Panc1 (cell line): Measurements from ENCODE around the gene UAP1L1. TPM values are rescaled to one million over a fixed set of nuclear protein-coding genes. Genes with fewer than 3 reads are reported as not detected.

Source experiments
- ATAC-seq: fragments of 200-7000 bp; cut with Tn5 transposase; 2 replicates; pipeline ENCODE4 v1.9.1; 2020; ENCODE audit warnings: mild to moderate bottlenecking, moderate library complexity
- BruUV-seq: library from RNA; stranded (reverse); fragments of 400-500 nt; replicated peaks from 2 replicates; lab custom pipeline; 2021; lab: Mats Ljungman, UMichigan
- CTCF ChIA-PET: fragments of 300-600 bp; sonication (Branson Sonifier 250); formaldehyde crosslinking; loops from one replicate; lab custom pipeline; 2022; ENCODE audit warnings: antibody characterized with exemption; lab: Charles Lee
- POLR2A ChIA-PET: fragments of 300-600 bp; sonication (Branson Sonifier 250); formaldehyde crosslinking; loops from one replicate; lab custom pipeline; 2022; ENCODE audit warnings: antibody characterized with exemption; lab: Charles Lee
- DNase-seq: peaks from one replicate; pipeline ENCODE4 v3.0.0-alpha.2; 2010; ENCODE audit warnings: low read depth, low spot score
- H3K27ac ChIP-seq: 2 replicates; pipeline ENCODE4 v1.5.1; 2011; ENCODE audit warnings: mild to moderate bottlenecking, low read length, inconsistent platforms
- H3K27me3 ChIP-seq: fragments of 200-500 bp; sonication (Bioruptor generic); 2 replicates; pipeline ENCODE4 v1.6.0; 2014; ENCODE audit warnings: low read length, inconsistent platforms; ENCODE audit not compliant: control insufficient read depth, insufficient read depth
- H3K36me3 ChIP-seq: fragments of 200-500 bp; sonication (Bioruptor generic); 2 replicates; pipeline ENCODE4 v1.5.1; 2014; ENCODE audit warnings: inconsistent platforms, mild to moderate bottlenecking, low read length, moderate library complexity; ENCODE audit not compliant: control insufficient read depth, insufficient read depth
- H3K4me1 ChIP-seq: 2 replicates; pipeline ENCODE4 v1.5.1; 2011; ENCODE audit warnings: inconsistent platforms, mild to moderate bottlenecking, low read length, moderate library complexity; ENCODE audit not compliant: control insufficient read depth, insufficient read depth
- H3K4me3 ChIP-seq, 2 experiments: 2 replicates each; pipeline ENCODE4 v1.5.1; 2011 to 2012; ENCODE audit warnings: low read depth in 2 of 2, low read length in 2 of 2, mild to moderate bottlenecking in 2 of 2, inconsistent platforms in 1 of 2, moderate library complexity in 1 of 2
- H3K9me3 ChIP-seq: fragments of 200-500 bp; sonication (Bioruptor generic); 2 replicates; pipeline ENCODE4 v1.5.1; 2014; ENCODE audit warnings: low read depth, mild to moderate bottlenecking, inconsistent platforms, low read length, moderate library complexity; ENCODE audit not compliant: control insufficient read depth, insufficient read depth
- POLR2AphosphoS5 ChIP-seq: IDR thresholded peaks from 2 replicates; pipeline ENCODE4 v1.6.1; 2012; ENCODE audit warnings: mild to moderate bottlenecking, low read depth, low read length, moderate library complexity
- SIN3A ChIP-seq: IDR thresholded peaks from 2 replicates; pipeline ENCODE4 v1.6.1; 2012; ENCODE audit warnings: low read depth, mild to moderate bottlenecking, low read length, moderate library complexity, borderline replicate concordance; ENCODE audit not compliant: insufficient read depth
- TCF7L2 ChIP-seq: IDR thresholded peaks from 2 replicates; pipeline ENCODE4 v1.6.1; 2011; ENCODE audit warnings: mild to moderate bottlenecking, low read depth, low read length, inconsistent platforms
- in situ Hi-C: cut with HindIII; loops from 2 replicates; pipeline ENCODE4 v1.10.0; 2016; ENCODE audit warnings: low sequenced_read_pairs, low pct_unique_long_range_greater_than_20kb
- intact Hi-C: fragments of 100-400 bp; cut with micrococcal nuclease; formaldehyde crosslinking; loops from one replicate; pipeline ENCODE4 v1.10.0; 2022; ENCODE audit not compliant: unreplicated experiment
- total RNA-seq: library from RNA; stranded (reverse); gene quantifications from one replicate; pipeline ENCODE4 v1.2.1, GENCODE V29; 2021; ENCODE audit not compliant: unreplicated experiment
- TF ChIP-seq, protein P1 (sequence below): fragments of 450-650 bp; IDR thresholded peaks from 2 replicates; pipeline ENCODE4 v1.5.1; 2017; ENCODE audit warnings: mild to moderate bottlenecking
- TF ChIP-seq, protein P2 (sequence below), 2 experiments: IDR thresholded peaks; 2 replicates each; pipeline ENCODE4 v1.6.1; 2011 to 2012; ENCODE audit warnings: low read depth in 2 of 2, control low read depth in 1 of 2, low read length in 1 of 2, mild to moderate bottlenecking in 1 of 2, moderate library complexity in 1 of 2; ENCODE audit not compliant: insufficient read depth in 1 of 2

The UAP1L1 gene
- total RNA-seq, 1 experiment from 2014 or later: 23.1 TPM

- ChIA-PET CTCF (interaction anchor here (0.6 to 2.0 kb wide), 2 partner anchors 17 to 168 kb away, joined by 8 to 13 read pairs; no protein-coding TSS in a partner anchor), POLR2A (no interaction called here)
- Histone ChIP-seq H3K4me1 (peaks cover 2% of the 10 kb centered on the region; the same call in 1 of the 2 replicates), H3K36me3 (no peaks in the 10 kb centered on the region; the same call in 1 of the 2 replicates), H3K27me3 (no peaks in the 10 kb centered on the region), H3K9me3 (no peaks in the 10 kb centered on the region), H3K27ac (no peak overlapping the region), H3K4me3 (no peak overlapping the region)
- no TSS peak for BruUV-seq
- intact Hi-C loops: no loop called here
- DNase-seq: no peak
- in situ Hi-C loops: no loop called here
- TF ChIP-seq SIN3A (no peak), TCF7L2 (no peak), POLR2AphosphoS5 (no peak)
- TF ChIP-seq, protein P1, sequence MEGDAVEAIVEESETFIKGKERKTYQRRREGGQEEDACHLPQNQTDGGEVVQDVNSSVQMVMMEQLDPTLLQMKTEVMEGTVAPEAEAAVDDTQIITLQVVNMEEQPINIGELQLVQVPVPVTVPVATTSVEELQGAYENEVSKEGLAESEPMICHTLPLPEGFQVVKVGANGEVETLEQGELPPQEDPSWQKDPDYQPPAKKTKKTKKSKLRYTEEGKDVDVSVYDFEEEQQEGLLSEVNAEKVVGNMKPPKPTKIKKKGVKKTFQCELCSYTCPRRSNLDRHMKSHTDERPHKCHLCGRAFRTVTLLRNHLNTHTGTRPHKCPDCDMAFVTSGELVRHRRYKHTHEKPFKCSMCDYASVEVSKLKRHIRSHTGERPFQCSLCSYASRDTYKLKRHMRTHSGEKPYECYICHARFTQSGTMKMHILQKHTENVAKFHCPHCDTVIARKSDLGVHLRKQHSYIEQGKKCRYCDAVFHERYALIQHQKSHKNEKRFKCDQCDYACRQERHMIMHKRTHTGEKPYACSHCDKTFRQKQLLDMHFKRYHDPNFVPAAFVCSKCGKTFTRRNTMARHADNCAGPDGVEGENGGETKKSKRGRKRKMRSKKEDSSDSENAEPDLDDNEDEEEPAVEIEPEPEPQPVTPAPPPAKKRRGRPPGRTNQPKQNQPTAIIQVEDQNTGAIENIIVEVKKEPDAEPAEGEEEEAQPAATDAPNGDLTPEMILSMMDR: no peak
- TF ChIP-seq, protein P2, sequence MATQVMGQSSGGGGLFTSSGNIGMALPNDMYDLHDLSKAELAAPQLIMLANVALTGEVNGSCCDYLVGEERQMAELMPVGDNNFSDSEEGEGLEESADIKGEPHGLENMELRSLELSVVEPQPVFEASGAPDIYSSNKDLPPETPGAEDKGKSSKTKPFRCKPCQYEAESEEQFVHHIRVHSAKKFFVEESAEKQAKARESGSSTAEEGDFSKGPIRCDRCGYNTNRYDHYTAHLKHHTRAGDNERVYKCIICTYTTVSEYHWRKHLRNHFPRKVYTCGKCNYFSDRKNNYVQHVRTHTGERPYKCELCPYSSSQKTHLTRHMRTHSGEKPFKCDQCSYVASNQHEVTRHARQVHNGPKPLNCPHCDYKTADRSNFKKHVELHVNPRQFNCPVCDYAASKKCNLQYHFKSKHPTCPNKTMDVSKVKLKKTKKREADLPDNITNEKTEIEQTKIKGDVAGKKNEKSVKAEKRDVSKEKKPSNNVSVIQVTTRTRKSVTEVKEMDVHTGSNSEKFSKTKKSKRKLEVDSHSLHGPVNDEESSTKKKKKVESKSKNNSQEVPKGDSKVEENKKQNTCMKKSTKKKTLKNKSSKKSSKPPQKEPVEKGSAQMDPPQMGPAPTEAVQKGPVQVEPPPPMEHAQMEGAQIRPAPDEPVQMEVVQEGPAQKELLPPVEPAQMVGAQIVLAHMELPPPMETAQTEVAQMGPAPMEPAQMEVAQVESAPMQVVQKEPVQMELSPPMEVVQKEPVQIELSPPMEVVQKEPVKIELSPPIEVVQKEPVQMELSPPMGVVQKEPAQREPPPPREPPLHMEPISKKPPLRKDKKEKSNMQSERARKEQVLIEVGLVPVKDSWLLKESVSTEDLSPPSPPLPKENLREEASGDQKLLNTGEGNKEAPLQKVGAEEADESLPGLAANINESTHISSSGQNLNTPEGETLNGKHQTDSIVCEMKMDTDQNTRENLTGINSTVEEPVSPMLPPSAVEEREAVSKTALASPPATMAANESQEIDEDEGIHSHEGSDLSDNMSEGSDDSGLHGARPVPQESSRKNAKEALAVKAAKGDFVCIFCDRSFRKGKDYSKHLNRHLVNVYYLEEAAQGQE (IDR thresholded peaks at IDR 0.05; ENCODE audit: insufficient read depth in 1 of 2, low read depth in 2 of 2, low read length in 1 of 2): no peak
- no peak for ATAC-seq
These were observed 11.0 kb upstream of the UAP1L1 start for GRCh38 chr9:137066096-137066861.

DNA sequence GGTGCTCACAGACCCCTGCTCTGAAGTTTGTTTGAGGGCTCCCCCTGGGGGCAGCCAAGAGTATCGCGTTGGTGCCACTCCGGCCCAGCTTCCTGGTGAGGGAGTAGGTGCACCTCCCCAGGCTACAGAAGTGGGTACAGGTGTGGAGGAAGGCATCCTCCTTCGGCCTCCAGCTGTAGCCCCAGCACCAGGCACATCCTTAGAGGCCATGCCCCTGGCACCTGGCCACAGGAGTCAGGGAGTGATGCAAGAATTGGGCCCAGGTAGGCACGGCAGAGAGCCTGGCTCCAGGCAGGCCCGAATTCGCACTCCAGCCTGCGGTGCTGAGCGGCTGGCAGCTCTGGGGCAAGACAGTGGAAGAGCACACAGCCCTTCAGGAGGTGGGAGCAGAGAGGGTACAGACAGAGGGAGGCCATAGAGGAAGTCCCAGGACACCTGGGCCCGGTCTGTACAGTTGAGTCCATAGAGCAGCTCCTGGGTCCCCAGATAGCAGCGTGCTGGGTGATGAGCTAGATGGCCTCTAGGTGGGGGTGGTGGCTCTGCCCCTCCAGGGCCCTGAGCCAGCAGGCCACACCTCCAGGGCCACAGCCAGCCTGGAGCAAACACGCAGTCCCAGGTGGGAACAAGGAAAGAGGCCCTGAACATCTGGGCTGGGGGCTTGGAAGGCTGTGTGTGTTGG lies 9.3 kb upstream of the UAP1L1 start:
- ChIA-PET POLR2A (no interaction called here), CTCF (interaction anchor here (1.0 to 2.0 kb wide), 7 partner anchors 9 to 121 kb away, joined by 3 to 13 read pairs (median 5); partner anchors contain the start of genes MAN1B1, NPDC1 and UAP1L1)
- Histone ChIP-seq H3K27ac (no peak overlapping the region), H3K36me3 (no peaks in the 10 kb centered on the region; the same call in 1 of the 2 replicates), H3K4me1 (peaks cover 2% of the 10 kb centered on the region; the same call in 1 of the 2 replicates), H3K4me3 (no peak overlapping the region), H3K9me3 (no peaks in the 10 kb centered on the region), H3K27me3 (no peaks in the 10 kb centered on the region)
- DNase-seq: no peak
- no TSS peak for BruUV-seq
- in situ Hi-C loops: no loop called here
- TF ChIP-seq, protein P2 (IDR thresholded peaks at IDR 0.05; ENCODE audit: insufficient read depth in 1 of 2, low read depth in 2 of 2, low read length in 1 of 2): peak in 1 of 2 experiments; percentile 68; a peak in 2 of 4 replicates
- no peak for TF ChIP-seq POLR2AphosphoS5
- TF ChIP-seq, protein P1: peak; percentile 83
- intact Hi-C loops: no loop called here
- ATAC-seq: peak; percentile 72
